GM12878 (cell line): ENCODE measurements around the gene TOGARAM1. TPM values are rescaled to one million over a fixed set of nuclear protein-coding genes. Genes with fewer than 3 reads are reported as not detected.

Source experiments
- ATAC-seq: fragments of 200-7000 bp; cut with Tn5 transposase; 3 replicates; pipeline ENCODE4 v1.9.1; 2020; ENCODE audit warnings: mild to moderate bottlenecking, moderate library complexity
- BruUV-seq: library from RNA; stranded (reverse); fragments of 400-500 nt; replicated peaks from 2 replicates; lab custom pipeline; 2021; lab: Mats Ljungman, UMichigan
- CTCF ChIA-PET: fragments of 300-600 bp; sonication (Branson Sonifier 250); formaldehyde crosslinking; extraction: SDS; loops from one replicate; lab custom pipeline; 2021; ENCODE audit warnings: inconsistent platforms; lab: Yijun Ruan, JAX
- POLR2A ChIA-PET: fragments of 350-600 bp; formaldehyde crosslinking; extraction: SDS; loops from one replicate; lab custom pipeline; 2021; ENCODE audit warnings: inconsistent platforms; lab: Charles Lee
- RAD21 ChIA-PET: fragments of 300-600 bp; sonication (Branson Sonifier 250); formaldehyde crosslinking; loops from one replicate; lab custom pipeline; 2023; ENCODE audit warnings: antibody characterized with exemption; ENCODE audit not compliant: unreplicated experiment; lab: Charles Lee
- SMC1A ChIA-PET: fragments of 300-600 bp; sonication (Branson Sonifier 250); formaldehyde crosslinking; loops from one replicate; lab custom pipeline; 2023; ENCODE audit not compliant: unreplicated experiment, uncharacterized antibody; lab: Charles Lee
- DNase-seq: peaks from one replicate; pipeline ENCODE4 v3.0.0-alpha.2; 2011; ENCODE audit warnings: low read depth, low spot score
- FAIRE-seq: peaks from 3 replicates; lab custom pipeline; 2011; peaks lifted over from hg19 to GRCh38; lab: Jason Lieb, UNC
- H2AFZ ChIP-seq: 2 replicates; pipeline ENCODE4 v1.6.0; 2011; ENCODE audit warnings: low read depth, low read length, control low read depth; ENCODE audit not compliant: control insufficient read depth
- H3K27ac ChIP-seq: 2 replicates; pipeline ENCODE4 v1.5.1; 2011; ENCODE audit warnings: control low read depth; ENCODE audit not compliant: control insufficient read depth, insufficient read depth
- H3K27me3 ChIP-seq, 2 experiments: replicated peaks in 1 of 2; 2 replicates each; pipeline versions ENCODE4 v1.6.0 to v1.6.1; 2011; ENCODE audit warnings: low read length in 1 of 2; ENCODE audit not compliant: control insufficient read depth in 2 of 2, insufficient read depth in 2 of 2
- H3K36me3 ChIP-seq, 2 experiments: 2 replicates each; pipeline ENCODE4 v1.5.1; 2011; ENCODE audit warnings: low read length in 1 of 2; ENCODE audit not compliant: control insufficient read depth in 2 of 2, insufficient read depth in 2 of 2
- H3K4me1 ChIP-seq: 2 replicates; pipeline ENCODE4 v1.6.1; 2011; ENCODE audit warnings: mild to moderate bottlenecking, low read length, moderate library complexity, mixed read lengths; ENCODE audit not compliant: control insufficient read depth, insufficient read depth
- H3K4me2 ChIP-seq: 2 replicates; pipeline ENCODE4 v1.6.0; 2011; ENCODE audit warnings: control low read depth; ENCODE audit not compliant: control insufficient read depth, insufficient read depth
- H3K4me3 ChIP-seq: fragments of 200-600 bp; sonication (generic); 2 replicates; pipeline ENCODE4 v1.5.1; 2016
- H3K79me2 ChIP-seq: 2 replicates; pipeline ENCODE4 v1.6.0; 2011; ENCODE audit warnings: low read length; ENCODE audit not compliant: control insufficient read depth, insufficient read depth
- H3K9ac ChIP-seq: 2 replicates; pipeline ENCODE4 v1.8.0; 2011; ENCODE audit warnings: low read length, control low read depth, mixed read lengths; ENCODE audit not compliant: control insufficient read depth, insufficient read depth
- H3K9me3 ChIP-seq: replicated peaks from 3 replicates; pipeline ENCODE4 v1.5.1; 2011; ENCODE audit warnings: mild to moderate bottlenecking, low read length; ENCODE audit not compliant: control insufficient read depth, insufficient read depth
- H4K20me1 ChIP-seq: 2 replicates; pipeline ENCODE4 v1.6.0; 2011; ENCODE audit not compliant: control insufficient read depth, insufficient read depth
- CHD4 ChIP-seq: fragments of 200-600 bp; sonication (generic); IDR thresholded peaks from 2 replicates; pipeline ENCODE4 v1.6.1; 2016; ENCODE audit warnings: mild to moderate bottlenecking
- EED ChIP-seq: sonication (generic); IDR thresholded peaks from 2 replicates; pipeline ENCODE4 v1.6.1; 2016; ENCODE audit warnings: antibody characterized with exemption, low read depth
- JUNB ChIP-seq: IDR thresholded peaks from 2 replicates; pipeline ENCODE4 v1.6.1; 2016; ENCODE audit warnings: antibody characterized with exemption, mild to moderate bottlenecking
- NRF1 ChIP-seq: conservative IDR thresholded peaks from 2 replicates; pipeline ENCODE4 v1.6.1; 2011; ENCODE audit warnings: mild to moderate bottlenecking, low read depth, low read length, improper control_type of control experiment
- RBBP5 ChIP-seq: fragments of 200-600 bp; sonication (generic); conservative IDR thresholded peaks from 2 replicates; pipeline ENCODE4 v1.6.1; 2016
- WRNIP1 ChIP-seq: IDR thresholded peaks from 2 replicates; pipeline ENCODE4 v1.6.1; 2011; ENCODE audit warnings: low read depth, low read length, improper control_type of control experiment, borderline replicate concordance
- in situ Hi-C: fragments of 300-500 bp; cut with MboI; formaldehyde crosslinking; loops from 9 replicates; pipeline ENCODE4 v1.14.3; 2018; ENCODE audit warnings: mixed read lengths
- intact Hi-C: fragments of 100-400 bp; cut with micrococcal nuclease; formaldehyde crosslinking; loops from one replicate; pipeline ENCODE4 v1.14.2; 2022; ENCODE audit not compliant: unreplicated experiment
- polyA plus RNA-seq, 11 experiments: library from polyadenylated mRNA; depleted of rRNA in 4 of 11; unstranded in 6 of 11; stranded (reverse) in 5 of 11; fragments of >200 nt; fragmentation: Nextera tagmentation in 4 of 11; fragmentation: Illumina TruSeq in 1 of 11; extraction: Ambion mirVana in 4 of 11; extraction: Trizol in 1 of 11; gene quantifications; 1 replicate in 1 of 11; 2 replicates in 10 of 11; pipeline versions ENCODE4 v1.2.1 to v1.2.3, GENCODE V29; 2011 to 2016; ENCODE audit warnings: inconsistent platforms in 2 of 11, missing spikeins in 2 of 11, low read depth in 1 of 11
- total RNA-seq, 4 experiments: library from RNA; depleted of rRNA in 3 of 4; stranded (reverse); fragments of >200 nt in 3 of 4; fragmentation: Illumina TruSeq in 1 of 4; extraction: Trizol in 1 of 4; gene quantifications; 2 replicates each; pipeline versions ENCODE4 v1.2.1 to v1.2.3, GENCODE V29; 2013 to 2021

The TOGARAM1 gene
- total and polyA plus RNA-seq, 10 of the 15 experiments (the other 5 are each of a cell fraction or from before 2014, with no cell fraction given), result 2.1 to 14.4 (median 7.2) TPM

GRCh38 chr14:44968714-44969113 is 6.7 kb downstream of the TOGARAM1 start:
- Histone ChIP-seq H3K4me2 (peak overlapping the region; percentile 7; the same call in 1 of the 2 replicates), H3K36me3 (no peaks in the 10 kb centered on the region), H2AFZ (no peak overlapping the region), H3K27ac (no peak overlapping the region), H3K9ac (no peak overlapping the region), H3K27me3 (no peaks in the 10 kb centered on the region), H3K79me2 (peaks cover 74% of the 10 kb centered on the region), H3K4me1 (no peaks in the 10 kb centered on the region; the same call in 1 of the 2 replicates)
- no peak for ATAC-seq
- POLR2A ChIA-PET, result interaction anchor here (0.7 kb wide), 1 partner anchor 118 kb away, joined by 4 read pairs; no protein-coding TSS in a partner anchor
- in situ Hi-C loops, result no loop called here
- intact Hi-C loops, result no loop called here
- DNase-seq, result no peak
- CTCF ChIA-PET, result no interaction called here
- FAIRE-seq, result no peak
- SMC1A ChIA-PET, result interaction anchor here (1.3 to 1.6 kb wide), 2 partner anchors 10 to 11 kb away, joined by 3 read pairs; no protein-coding TSS in a partner anchor
- no TSS peak for BruUV-seq
- TF ChIP-seq CHD4, result no peak
- no peak for TF ChIP-seq NRF1
- TF ChIP-seq RBBP5, result no peak
- no peak for TF ChIP-seq WRNIP1
- TF ChIP-seq, all 136 proteins: peak for 0
- 0 out of 2 replicates have a peak overlapping the region, but pooled peaks have one; percentile 19 for H3K4me3 ChIP-seq
- peaks cover 4% of the 10 kb centered on the region; the same call in 2 of the 3 replicates for H3K9me3 ChIP-seq
- RAD21 ChIA-PET, result interaction anchor here (0.6 kb wide), 1 partner anchor 127 kb away, joined by 5 read pairs; no protein-coding TSS in a partner anchor
- H4K20me1 ChIP-seq, result no peaks in the 10 kb centered on the region

- Histone ChIP-seq H3K9ac (no peak overlapping the region), H3K4me3 (peak overlapping the region; percentile 55), H3K9me3 (peaks cover 4% of the 10 kb centered on the region), H3K79me2 (peaks cover 71% of the 10 kb centered on the region), H3K4me1 (no peaks in the 10 kb centered on the region; the same call in 1 of the 2 replicates), H4K20me1 (no peaks in the 10 kb centered on the region), H3K27me3 (no peaks in the 10 kb centered on the region), H2AFZ (no peak overlapping the region), H3K4me2 (peak overlapping the region; percentile 30), H3K27ac (peak overlapping the region; percentile 27; the same call in 1 of the 2 replicates), H3K36me3 (no peaks in the 10 kb centered on the region)
- SMC1A ChIA-PET, result no interaction called here
- POLR2A ChIA-PET, result no interaction called here
- DNase-seq (no peak), ATAC-seq (peak; percentile 57), FAIRE-seq (no peak)
- TF ChIP-seq JUNB, result peak; percentile 17; the same call in 1 of the 2 replicates
- no peak for TF ChIP-seq EED
- RAD21 ChIA-PET, result no interaction called here
- intact Hi-C loops, result no loop called here
- CTCF ChIA-PET, result no interaction called here
- no TSS peak for BruUV-seq
- in situ Hi-C loops, result no loop called here
These were observed 8.9 kb downstream of the TOGARAM1 start for GRCh38 chr14:44970907-44971306.
